ENCODE results near the gene COL9A1.

COL9A1 gene

DNA sequence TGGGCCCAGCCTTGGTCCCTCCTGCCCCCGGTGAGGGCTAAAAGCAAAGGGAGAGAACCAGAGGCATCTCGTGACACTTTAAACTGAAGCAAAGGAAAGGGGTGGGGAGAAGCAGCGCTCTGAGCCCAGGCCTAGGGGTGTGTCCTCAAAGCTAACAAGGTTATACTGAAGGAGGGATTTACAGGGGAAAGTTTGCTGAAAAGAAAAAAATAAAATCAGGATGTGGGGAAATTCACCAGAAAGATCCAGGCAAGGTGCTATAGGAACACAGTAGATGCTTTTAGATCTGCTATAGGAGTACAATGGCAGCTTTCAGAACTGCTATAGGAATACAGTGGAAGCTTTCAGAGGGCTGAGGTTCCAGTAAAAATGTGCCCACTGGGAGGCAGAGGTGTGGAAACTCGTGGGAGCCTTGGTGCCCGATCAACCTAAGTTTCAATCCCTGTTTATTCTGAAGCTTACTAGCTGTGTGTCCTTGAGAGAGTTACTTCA lies at the start of gene COL9A1:
Gene COL9A1, minus strand, starts transcription at position 51 of the 492 bp plus-strand sequence. CDS start 160 bp downstream, outside the sequence.
- H3K9me3 ChIP-seq (ENCODE audit: control insufficient read depth, insufficient read depth, low read length), result no peaks in the 10 kb centered on the region
- no peaks in the 10 kb centered on the region for H3K9me2 ChIP-seq (replicated peaks; ENCODE audit: control insufficient read depth, low read length)
- TF ChIP-seq CTCF (IDR thresholded peaks at IDR 0.05; ENCODE audit: low read depth, low read length, poor library complexity, severe bottlenecking), result no peak
- TF ChIP-seq EZH2phosphoT487 (IDR thresholded peaks at IDR 0.05; ENCODE audit: borderline replicate concordance, low read length), result no peak
- H3K27ac ChIP-seq (ENCODE audit: low read depth, low read length), result no peak within 1 kb of the TSS
- H3K79me2 ChIP-seq (ENCODE audit: control insufficient read depth, low read length), result no peaks in the 10 kb centered on the region
- no peaks in the 10 kb centered on the region for H3K36me3 ChIP-seq (ENCODE audit: control insufficient read depth, low read length)
- H3K4me1 ChIP-seq (ENCODE audit: control insufficient read depth, low read length), result no peaks in the 10 kb centered on the region
- H3K4me2 ChIP-seq (ENCODE audit: low read length), result no peak within 1 kb of the TSS
- no peaks in the 10 kb centered on the region for H3F3A ChIP-seq (ENCODE audit: control insufficient read depth, insufficient read depth)
- H4K20me1 ChIP-seq (ENCODE audit: control insufficient read depth, insufficient read depth, low read depth, low read length), result no peaks in the 10 kb centered on the region
- no peaks in the 10 kb centered on the region for H3K27me3 ChIP-seq (ENCODE audit: control insufficient read depth, low read length)
- H3K4me3 ChIP-seq (ENCODE audit: low read length), result no peak within 1 kb of the TSS

- no peaks in the 10 kb centered on the region for H3F3A ChIP-seq (ENCODE audit: control insufficient read depth, insufficient read depth)
- H3K4me3 ChIP-seq (ENCODE audit: low read length), result no peak overlapping the region
- H3K4me1 ChIP-seq (ENCODE audit: control insufficient read depth, low read length), result no peaks in the 10 kb centered on the region
- no peaks in the 10 kb centered on the region for H3K27me3 ChIP-seq (ENCODE audit: control insufficient read depth, low read length)
- no peak overlapping the region for H3K4me2 ChIP-seq (ENCODE audit: low read length)
- H3K9me3 ChIP-seq (ENCODE audit: control insufficient read depth, insufficient read depth, low read length), result no peaks in the 10 kb centered on the region
- H3K9me2 ChIP-seq (replicated peaks; ENCODE audit: control insufficient read depth, low read length), result no peaks in the 10 kb centered on the region
- no peaks in the 10 kb centered on the region for H3K36me3 ChIP-seq (ENCODE audit: control insufficient read depth, low read length)
- H3K79me2 ChIP-seq (ENCODE audit: control insufficient read depth, low read length), result no peaks in the 10 kb centered on the region
- H3K27ac ChIP-seq (ENCODE audit: low read depth, low read length), result no peak overlapping the region
- H4K20me1 ChIP-seq (ENCODE audit: control insufficient read depth, insufficient read depth, low read depth, low read length), result no peaks in the 10 kb centered on the region
- TF ChIP-seq EZH2phosphoT487 (IDR thresholded peaks at IDR 0.05; ENCODE audit: borderline replicate concordance, low read length) (no peak), CTCF (IDR thresholded peaks at IDR 0.05; ENCODE audit: low read depth, low read length, poor library complexity, severe bottlenecking) (no peak)
Observed at GRCh38 chr6:70351461-70351860, 48.6 kb upstream of the COL9A1 start.

DNA sequence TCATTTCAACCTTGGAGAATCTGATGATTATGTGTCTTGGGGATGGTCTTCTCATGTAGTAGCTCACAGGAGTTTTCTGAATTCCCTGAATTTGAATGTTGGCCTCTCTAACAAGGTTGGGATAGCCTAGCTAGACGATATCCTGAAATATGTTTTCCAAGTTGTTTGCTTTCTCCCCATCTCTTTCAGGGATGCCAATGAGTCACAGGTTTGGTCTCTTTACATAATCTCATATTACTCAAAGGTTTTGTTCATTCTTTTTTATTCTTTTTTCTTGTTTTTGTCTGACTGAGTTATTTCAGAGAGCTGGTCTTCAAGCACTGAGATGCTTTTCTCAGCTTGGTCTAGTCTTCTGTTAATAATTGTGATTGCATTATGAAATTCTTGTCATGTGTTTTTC lies 42.7 kb upstream of the COL9A1 start:
- Histone ChIP-seq H3K36me3 (ENCODE audit: control insufficient read depth, low read length) (no peaks in the 10 kb centered on the region), H3K4me1 (ENCODE audit: control insufficient read depth, low read length) (no peaks in the 10 kb centered on the region), H3K27me3 (ENCODE audit: control insufficient read depth, low read length) (no peaks in the 10 kb centered on the region), H3F3A (ENCODE audit: control insufficient read depth, insufficient read depth) (no peaks in the 10 kb centered on the region), H3K9me3 (ENCODE audit: control insufficient read depth, insufficient read depth, low read length) (no peaks in the 10 kb centered on the region), H4K20me1 (ENCODE audit: control insufficient read depth, insufficient read depth, low read depth, low read length) (no peaks in the 10 kb centered on the region), H3K4me3 (ENCODE audit: low read length) (no peak overlapping the region), H3K27ac (ENCODE audit: low read depth, low read length) (no peak overlapping the region), H3K4me2 (ENCODE audit: low read length) (no peak overlapping the region), H3K9me2 (replicated peaks; ENCODE audit: control insufficient read depth, low read length) (no peaks in the 10 kb centered on the region), H3K79me2 (ENCODE audit: control insufficient read depth, low read length) (no peaks in the 10 kb centered on the region)
- TF ChIP-seq CTCF (IDR thresholded peaks at IDR 0.05; ENCODE audit: low read depth, low read length, poor library complexity, severe bottlenecking), result no peak
- no peak for TF ChIP-seq EZH2phosphoT487 (IDR thresholded peaks at IDR 0.05; ENCODE audit: borderline replicate concordance, low read length)
